Keratinocyte (primary cell): ENCODE data around the gene NELL2. TPM values are rescaled to one million over a fixed set of nuclear protein-coding genes. Genes with fewer than 3 reads are reported as not detected.

ENCODE experiments used
- DNase-seq: peaks from one replicate; pipeline ENCODE4 v3.0.0-alpha.2; 2011; ENCODE audit warnings: low read depth, missing footprints, low spot score
- FAIRE-seq: peaks from 2 replicates; lab custom pipeline; 2011; peaks lifted over from hg19 to GRCh38; lab: Jason Lieb, UNC
- H2AFZ ChIP-seq: 2 replicates; pipeline ENCODE4 v1.6.0; 2012; ENCODE audit warnings: low read length, control low read depth, inconsistent platforms; ENCODE audit not compliant: control insufficient read depth
- H3K27ac ChIP-seq: 2 replicates; pipeline ENCODE4 v1.5.1; 2011; ENCODE audit warnings: low read length; ENCODE audit not compliant: control insufficient read depth, insufficient read depth
- H3K27me3 ChIP-seq: 3 replicates; pipeline ENCODE4 v1.6.0; 2011; ENCODE audit warnings: low read length; ENCODE audit not compliant: control insufficient read depth, insufficient read depth; ENCODE audit errors: extremely low read depth
- H3K36me3 ChIP-seq, 2 experiments: 2 replicates in 1 of 2; 3 replicates in 1 of 2; pipeline ENCODE4 v1.5.1; 2011; ENCODE audit warnings: low read length in 2 of 2, mild to moderate bottlenecking in 1 of 2; ENCODE audit not compliant: control insufficient read depth in 2 of 2, insufficient read depth in 2 of 2; ENCODE audit errors: extremely low read depth in 1 of 2
- H3K4me1 ChIP-seq: 3 replicates; pipeline ENCODE4 v1.5.1; 2011; ENCODE audit warnings: low read length; ENCODE audit not compliant: control insufficient read depth, insufficient read depth; ENCODE audit errors: extremely low read depth
- H3K4me2 ChIP-seq: 3 replicates; pipeline ENCODE4 v1.6.0; 2011; ENCODE audit warnings: low read depth, low read length; ENCODE audit not compliant: control insufficient read depth, insufficient read depth; ENCODE audit errors: extremely low read depth
- H3K4me3 ChIP-seq, 3 experiments: fragments of 200-600 bp in 1 of 3; sonication (generic) in 1 of 3; 2 replicates in 2 of 3; 3 replicates in 1 of 3; pipeline ENCODE4 v1.5.1; 2011 to 2016; ENCODE audit warnings: low read length in 3 of 3, mild to moderate bottlenecking in 3 of 3, control low read depth in 2 of 3, inconsistent platforms in 1 of 3, low read depth in 1 of 3, mixed read lengths in 1 of 3, mixed run types in 1 of 3, moderate library complexity in 1 of 3; ENCODE audit not compliant: control insufficient read depth in 2 of 3, insufficient read depth in 2 of 3; ENCODE audit errors: extremely low read depth in 1 of 3
- H3K79me2 ChIP-seq: 2 replicates; pipeline ENCODE4 v1.6.0; 2012; ENCODE audit warnings: low read length; ENCODE audit not compliant: control insufficient read depth, insufficient read depth
- H3K9ac ChIP-seq: 3 replicates; pipeline ENCODE4 v1.6.0; 2011; ENCODE audit warnings: low read length; ENCODE audit not compliant: control insufficient read depth, insufficient read depth; ENCODE audit errors: extremely low read depth
- H3K9me1 ChIP-seq: 3 replicates; pipeline ENCODE4 v1.6.0; 2011; ENCODE audit warnings: low read length; ENCODE audit not compliant: control insufficient read depth, insufficient read depth; ENCODE audit errors: extremely low read depth
- H3K9me3 ChIP-seq: 2 replicates; pipeline ENCODE4 v1.5.1; 2012; ENCODE audit warnings: low read depth, low read length; ENCODE audit not compliant: control insufficient read depth
- H4K20me1 ChIP-seq: 3 replicates; pipeline ENCODE4 v1.6.0; 2011; ENCODE audit warnings: low read length; ENCODE audit not compliant: control insufficient read depth, insufficient read depth; ENCODE audit errors: extremely low read depth
- CTCF ChIP-seq, 3 experiments: IDR thresholded peaks in 1 of 3; conservative IDR thresholded peaks in 1 of 3; optimal IDR thresholded peaks in 1 of 3; 2 replicates in 2 of 3; 3 replicates in 1 of 3; pipeline versions ENCODE3 to v1.5.1; 2011; ENCODE audit warnings: low read length in 3 of 3, mild to moderate bottlenecking in 3 of 3, moderate library complexity in 2 of 3, control low read depth in 1 of 3, inconsistent platforms in 1 of 3; ENCODE audit not compliant: insufficient read depth in 2 of 3; ENCODE audit errors: extremely low read depth in 1 of 3
- EZH2 ChIP-seq: IDR thresholded peaks from one replicate; pipeline ENCODE4 v1.6.1; 2012; ENCODE audit warnings: inconsistent platforms, mild to moderate bottlenecking, low read length, moderate library complexity
- dilution Hi-C: fragments of 300-500 bp; cut with MboI; formaldehyde crosslinking; loops from one replicate; pipeline ENCODE4 v1.7.0; 2020; ENCODE audit warnings: low sequenced_read_pairs; ENCODE audit not compliant: extremely low pct_ligation_motif_present
- polyA plus RNA-seq, 5 experiments: library from polyadenylated mRNA; depleted of rRNA in 3 of 5; stranded (reverse) in 3 of 5; stranded (forward) in 1 of 5; unstranded in 1 of 5; fragments of >200 nt; gene quantifications; 1 replicate in 1 of 5; 2 replicates in 3 of 5; 3 replicates in 1 of 5; pipeline versions ENCODE4 v1.2.1 to v1.2.3, GENCODE V29; 2011 to 2012; ENCODE audit warnings: missing spikeins in 2 of 5, low read depth in 1 of 5, low replicate concordance in 1 of 5

The NELL2 gene
- polyA plus RNA-seq, 1 donor (not counting 4 experiments of a cell fraction or from before 2014, with no cell fraction given): 0.58 TPM

- H3K4me2 ChIP-seq: no peak overlapping the region
- TF ChIP-seq CTCF (optimal IDR thresholded peaks at IDR 0.05 in 1 of 3, IDR thresholded peaks at IDR 0.05 in 1 of 3, conservative IDR thresholded peaks at IDR 0.05 in 1 of 3; ENCODE audit: extremely low read depth in 1 of 3, insufficient read depth in 2 of 3, low read length in 3 of 3) (no peak), EZH2 (no peak)
- H3K9me3 ChIP-seq: no peaks in the 10 kb centered on the region
- H3K27ac ChIP-seq: no peak overlapping the region
- H3K36me3 ChIP-seq: no peaks in the 10 kb centered on the region
- H3K9ac ChIP-seq: no peak overlapping the region
- no peak overlapping the region for H3K4me3 ChIP-seq
- H4K20me1 ChIP-seq: no peaks in the 10 kb centered on the region
- no peaks in the 10 kb centered on the region for H3K9me1 ChIP-seq
- DNase-seq: no peak
- H3K4me1 ChIP-seq: no peaks in the 10 kb centered on the region
- no peaks in the 10 kb centered on the region for H3K79me2 ChIP-seq
- FAIRE-seq: no peak
- no peak overlapping the region for H2AFZ ChIP-seq
- dilution Hi-C loops: no loop called here
- H3K27me3 ChIP-seq: no peaks in the 10 kb centered on the region
These were observed 155.8 kb downstream of the NELL2 start for GRCh38 chr12:44720265-44720664.

DNA sequence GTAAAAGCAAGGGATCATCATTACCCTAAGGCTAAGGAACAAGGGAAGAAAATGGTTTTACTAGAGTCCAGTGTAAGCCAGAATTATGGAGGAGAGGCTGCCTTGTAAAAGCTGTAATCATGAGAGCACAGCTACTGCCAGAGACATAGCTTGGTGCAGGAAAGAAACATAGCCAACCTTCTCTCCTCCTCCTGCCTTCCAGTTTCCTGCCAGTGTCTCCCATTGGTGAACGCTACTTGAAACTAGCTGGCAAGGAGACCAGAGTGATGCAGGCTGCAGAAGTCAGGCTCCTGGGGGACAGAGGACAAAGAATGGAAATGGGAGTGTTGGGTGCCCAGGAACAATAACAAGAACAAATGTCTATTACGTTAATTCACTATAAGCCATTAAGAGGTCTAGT is 158.5 kb downstream of the NELL2 start:
- Histone ChIP-seq H3K4me2 (no peak overlapping the region), H3K27me3 (no peaks in the 10 kb centered on the region), H3K36me3 (no peaks in the 10 kb centered on the region), H3K9me3 (no peaks in the 10 kb centered on the region), H3K9ac (no peak overlapping the region), H4K20me1 (no peaks in the 10 kb centered on the region), H3K9me1 (no peaks in the 10 kb centered on the region), H3K4me3 (no peak overlapping the region), H2AFZ (no peak overlapping the region), H3K27ac (no peak overlapping the region), H3K79me2 (no peaks in the 10 kb centered on the region), H3K4me1 (no peaks in the 10 kb centered on the region)
- DNase-seq (no peak), FAIRE-seq (no peak)
- dilution Hi-C loops: no loop called here
- TF ChIP-seq CTCF (optimal IDR thresholded peaks at IDR 0.05 in 1 of 3, IDR thresholded peaks at IDR 0.05 in 1 of 3, conservative IDR thresholded peaks at IDR 0.05 in 1 of 3; ENCODE audit: extremely low read depth in 1 of 3, insufficient read depth in 2 of 3, low read length in 3 of 3): no peak
- no peak for TF ChIP-seq EZH2
